Uterus (tissue), 4 donors: ENCODE results near the gene FRRS1L. TPM values are rescaled to one million over a fixed set of nuclear protein-coding genes. Genes with fewer than 3 reads are reported as not detected.

Experiments used
- DNase-seq, 2 donors: peaks; one replicate each; pipeline ENCODE4 v3.0.0-alpha.2; 2019 to 2020
- H3K27ac ChIP-seq, 2 donors: fragments of 200-600 bp; sonication (generic); 1 replicate in 1 of 2; 2 replicates in 1 of 2; pipeline ENCODE4 v1.5.1; 2016 to 2018
- H3K27me3 ChIP-seq, 2 donors: fragments of 200-600 bp; sonication (generic); one replicate each; pipeline ENCODE4 v1.5.1; 2018 to 2019; ENCODE audit warnings: control low read depth in 1 of 2
- H3K36me3 ChIP-seq, 2 donors: fragments of 200-600 bp; sonication (generic); one replicate each; pipeline ENCODE4 v1.5.1; 2019; ENCODE audit warnings: control low read depth in 1 of 2
- H3K4me1 ChIP-seq, 2 donors: fragments of 200-600 bp; sonication (generic); one replicate each; pipeline ENCODE4 v1.5.1; 2018 to 2019; ENCODE audit warnings: control low read depth in 1 of 2
- H3K4me3 ChIP-seq, 2 donors: fragments of 200-600 bp; sonication (generic); 1 replicate in 1 of 2; 2 replicates in 1 of 2; pipeline ENCODE4 v1.5.1; 2018 to 2019; ENCODE audit warnings: mild to moderate bottlenecking in 1 of 2
- H3K9me3 ChIP-seq, 2 donors: fragments of 200-600 bp; sonication (generic); one replicate each; pipeline ENCODE4 v1.5.1; 2019; ENCODE audit warnings: control low read depth in 1 of 2
- CTCF ChIP-seq, 4 experiments: fragments of 200-600 bp in 2 of 4; fragments of 450-650 bp in 2 of 4; sonication (generic) in 2 of 4; IDR thresholded peaks; one replicate each; pipeline ENCODE4 v1.5.1; 2016 to 2019; ENCODE audit warnings: antibody characterized with exemption in 4 of 4, mild to moderate bottlenecking in 2 of 4, moderate library complexity in 1 of 4
- POLR2A ChIP-seq, 2 donors: fragments of 450-650 bp; IDR thresholded peaks; one replicate each; pipeline ENCODE4 v1.6.1; 2016; ENCODE audit warnings: antibody characterized with exemption in 2 of 2, mild to moderate bottlenecking in 1 of 2, moderate library complexity in 1 of 2
- intact Hi-C: fragments of 100-400 bp; cut with DNase I; formaldehyde crosslinking; loops from one replicate; pipeline ENCODE4 v1.15.1; 2023; ENCODE audit warnings: low total_unique reads
- total RNA-seq, 4 donors: library from RNA; depleted of rRNA in 3 of 4; stranded (reverse); fragments of >200 nt in 3 of 4; gene quantifications; one replicate each; pipeline versions ENCODE4 v1.1.0 to v1.2.4, GENCODE V29; 2014 to 2023
- donor health status: DM: yes; HTN: yes; CAD: no.

The FRRS1L gene
- total RNA-seq, 4 donors from 2014 or later: under 0.01 to 10.9 (median 10.1) TPM

GRCh38 chr9:109124121-109124520 lies 42.9 kb downstream of the FRRS1L start:
- no peak overlapping the region for H3K4me3 ChIP-seq

GRCh38 chr9:109122726-109123621 lies 44.1 kb downstream of the FRRS1L start:
- no peak for DNase-seq
- Histone ChIP-seq H3K4me3 (no peak overlapping the region), H3K36me3 (no peaks in the 10 kb centered on the region), H3K27me3 (no peaks in the 10 kb centered on the region), H3K4me1 (no peaks in the 10 kb centered on the region), H3K27ac (no peak overlapping the region), H3K9me3 (no peaks in the 10 kb centered on the region)
- intact Hi-C loops: no loop called here
- no peak for TF ChIP-seq CTCF (IDR thresholded peaks at IDR 0.05)
- no peak for TF ChIP-seq POLR2A (IDR thresholded peaks at IDR 0.05)

More at GRCh38 chr9:109124121-109124520, 42.9 kb downstream of the FRRS1L start:
- Histone ChIP-seq H3K27ac (no peak overlapping the region), H3K4me1 (no peaks in the 10 kb centered on the region), H3K36me3 (no peaks in the 10 kb centered on the region), H3K9me3 (no peaks in the 10 kb centered on the region), H3K27me3 (no peaks in the 10 kb centered on the region)
- DNase-seq: no peak
- intact Hi-C loops: no loop called here
- no peak for TF ChIP-seq POLR2A (IDR thresholded peaks at IDR 0.05)
- TF ChIP-seq CTCF (IDR thresholded peaks at IDR 0.05): no peak

GRCh38 chr9:109121232-109121796 lies 45.7 kb downstream of the FRRS1L start:
- no peak overlapping the region for H3K4me3 ChIP-seq
- peaks cover 0 to 4% of the 10 kb centered on the region in 2 donors for H3K4me1 ChIP-seq
- no peaks in the 10 kb centered on the region for H3K36me3 ChIP-seq
- TF ChIP-seq CTCF (IDR thresholded peaks at IDR 0.05) (no peak), POLR2A (IDR thresholded peaks at IDR 0.05) (no peak)
- DNase-seq: no peak
- no peaks in the 10 kb centered on the region for H3K9me3 ChIP-seq
- H3K27me3 ChIP-seq: no peaks in the 10 kb centered on the region
- H3K27ac ChIP-seq: no peak overlapping the region
- intact Hi-C loops: no loop called here

GRCh38 chr9:109120204-109120789 lies 46.8 kb downstream of the FRRS1L start:
- Histone ChIP-seq H3K9me3 (no peaks in the 10 kb centered on the region), H3K4me3 (no peak overlapping the region), H3K36me3 (no peaks in the 10 kb centered on the region), H3K27ac (no peak overlapping the region), H3K27me3 (no peaks in the 10 kb centered on the region), H3K4me1 (peaks cover 0 to 5% of the 10 kb centered on the region in 2 donors)
- TF ChIP-seq POLR2A (IDR thresholded peaks at IDR 0.05) (no peak), CTCF (IDR thresholded peaks at IDR 0.05) (no peak)
- no peak for DNase-seq
- intact Hi-C loops: no loop called here
